Femur (tissue), 1 donor: Measurements from ENCODE around the gene YEATS4.

Experiments used
- DNase-seq: peaks from one replicate; pipeline ENCODE4 v3.0.0-alpha.2; 2017

Gene YEATS4

GRCh38 chr12:69440016-69440415, 80.5 kb downstream of the YEATS4 start:
- no peak for DNase-seq
